Mesendoderm (in vitro differentiated cells): ENCODE results near the gene KLK1.

ENCODE experiments used
- DNase-seq: peaks from one replicate; pipeline ENCODE4 v3.0.0; 2013
- H2AK5ac ChIP-seq: 2 replicates; pipeline ENCODE4 v1.6.1; 2013; ENCODE audit warnings: low read length, inconsistent platforms
- H2BK120ac ChIP-seq: 2 replicates; pipeline ENCODE4 v1.6.1; 2013; ENCODE audit warnings: low read depth, mild to moderate bottlenecking, low read length, moderate library complexity, mixed read lengths
- H2BK15ac ChIP-seq: replicated peaks from 2 replicates; pipeline ENCODE4 v1.6.1; 2013; ENCODE audit warnings: low read depth, mild to moderate bottlenecking, moderate library complexity
- H2BK5ac ChIP-seq: 2 replicates; pipeline ENCODE4 v1.6.1; 2013; ENCODE audit warnings: low read length, inconsistent platforms
- H3K18ac ChIP-seq: 2 replicates; pipeline ENCODE4 v1.6.1; 2013; ENCODE audit warnings: mild to moderate bottlenecking, low read length, mixed read lengths
- H3K23ac ChIP-seq: one replicate; pipeline ENCODE4 v1.6.1; 2013; ENCODE audit warnings: low read length
- H3K27ac ChIP-seq: 2 replicates; pipeline ENCODE4 v1.5.1; 2013; ENCODE audit warnings: low read depth, mild to moderate bottlenecking, inconsistent platforms, low read length, moderate library complexity
- H3K27me3 ChIP-seq: 2 replicates; pipeline ENCODE4 v1.6.1; 2013; ENCODE audit warnings: low read length, control low read depth, mild to moderate bottlenecking, inconsistent platforms; ENCODE audit not compliant: insufficient read depth, poor library complexity
- H3K36me3 ChIP-seq: 2 replicates; pipeline ENCODE4 v1.6.1; 2013; ENCODE audit warnings: low read length, inconsistent platforms; ENCODE audit not compliant: control insufficient read depth, insufficient read depth
- H3K4ac ChIP-seq: one replicate; pipeline ENCODE4 v1.6.1; 2013; ENCODE audit warnings: low read depth, mild to moderate bottlenecking, low read length, moderate library complexity
- H3K4me1 ChIP-seq: 2 replicates; pipeline ENCODE4 v1.6.1; 2013; ENCODE audit warnings: low read depth, low read length, inconsistent platforms; ENCODE audit not compliant: control insufficient read depth
- H3K4me2 ChIP-seq: 2 replicates; pipeline ENCODE4 v1.6.1; 2013; ENCODE audit warnings: low read length
- H3K4me3 ChIP-seq: 2 replicates; pipeline ENCODE4 v1.5.1; 2013; ENCODE audit warnings: mild to moderate bottlenecking, low read length
- H3K56ac ChIP-seq: one replicate; pipeline ENCODE4 v1.6.1; 2013; ENCODE audit warnings: low read length
- H3K79me1 ChIP-seq: 2 replicates; pipeline ENCODE4 v1.6.1; 2013; ENCODE audit warnings: low read length, inconsistent platforms
- H3K79me2 ChIP-seq: 2 replicates; pipeline ENCODE4 v1.6.1; 2013; ENCODE audit warnings: mild to moderate bottlenecking, low read length; ENCODE audit not compliant: control insufficient read depth, insufficient read depth
- H3K9ac ChIP-seq: 2 replicates; pipeline ENCODE4 v1.6.1; 2013; ENCODE audit warnings: low read length, inconsistent platforms
- H4K5ac ChIP-seq: one replicate; pipeline ENCODE4 v1.6.1; 2013; ENCODE audit warnings: low read length
- H4K8ac ChIP-seq: one replicate; pipeline ENCODE4 v1.6.1; 2013; ENCODE audit warnings: low read depth, mild to moderate bottlenecking, control low read depth, low read length, moderate library complexity
- WGBS: extraction: QIAGEN DNeasy Blood & Tissue Kit; methylation state at CpG from one replicate; pipeline ENCODE4 v1.1.7; 2013; ENCODE audit warnings: low lambda C conversion rate, missing lambda C conversion rate; ENCODE audit not compliant: insufficient coverage; ENCODE audit errors: extremely low coverage; 5-methylcytosine and 5-hydroxymethylcytosine counted together

KLK1 gene

GRCh38 chr19:50808856-50809255 is 14.7 kb downstream of the KLK1 start:
- no peak for DNase-seq
- H2BK15ac ChIP-seq, result no peak overlapping the region
- H3K4me3 ChIP-seq, result no peak overlapping the region
- no peak overlapping the region for H2BK120ac ChIP-seq
- no peak overlapping the region for H3K4me2 ChIP-seq
- no peaks in the 10 kb centered on the region for H3K79me1 ChIP-seq
- no peak overlapping the region for H3K23ac ChIP-seq
- no peak overlapping the region for H3K9ac ChIP-seq
- no peak overlapping the region for H2BK5ac ChIP-seq
- H2AK5ac ChIP-seq, result no peak overlapping the region
- H3K36me3 ChIP-seq, result no peaks in the 10 kb centered on the region
- H3K79me2 ChIP-seq, result peaks cover 5% of the 10 kb centered on the region
- H4K8ac ChIP-seq, result no peak overlapping the region
- no peaks in the 10 kb centered on the region for H3K27me3 ChIP-seq
- H3K18ac ChIP-seq, result no peak overlapping the region
- H3K56ac ChIP-seq, result no peak overlapping the region
- no peak overlapping the region for H3K27ac ChIP-seq
- H3K4me1 ChIP-seq, result no peaks in the 10 kb centered on the region
- H4K5ac ChIP-seq, result no peak overlapping the region
- H3K4ac ChIP-seq, result no peak overlapping the region
- WGBS, result no CpG with 5 or more reads among the region's 1 CpG

GRCh38 chr19:50804420-50805272 is 18.9 kb downstream of the KLK1 start:
- Histone ChIP-seq H4K8ac (peak overlapping the region; percentile 78), H3K56ac (peak overlapping the region; percentile 99), H3K36me3 (peaks cover 10% of the 10 kb centered on the region), H3K9ac (peak overlapping the region; percentile 92), H3K4me2 (peak overlapping the region; percentile 70), H3K4me3 (peak overlapping the region; percentile 96), H4K5ac (no peak overlapping the region), H3K79me1 (peaks cover 4% of the 10 kb centered on the region), H3K18ac (peak overlapping the region; percentile 98), H3K27me3 (no peaks in the 10 kb centered on the region), H2BK120ac (peak overlapping the region; percentile 69), H3K4me1 (no peaks in the 10 kb centered on the region), H3K4ac (peak overlapping the region; percentile 97), H2BK15ac (no peak overlapping the region), H3K79me2 (peaks cover 39% of the 10 kb centered on the region), H3K23ac (peak overlapping the region; percentile 29), H3K27ac (peak overlapping the region; percentile 87), H2BK5ac (peak overlapping the region; percentile 98), H2AK5ac (no peak overlapping the region)
- peak; percentile 99 for DNase-seq
- WGBS, result no CpG with 5 or more reads among the region's 62 CpGs

GRCh38 chr19:50803633-50804419 is 19.8 kb downstream of the KLK1 start:
- H3K23ac ChIP-seq, result peak overlapping the region; percentile 45
- peak overlapping the region; percentile 96 for H3K4me3 ChIP-seq
- no CpG with 5 or more reads among the region's 40 CpGs for WGBS
- peak overlapping the region; percentile 16 for H2BK5ac ChIP-seq
- peak overlapping the region; percentile 87 for H3K27ac ChIP-seq
- peak overlapping the region; percentile 94 for H3K56ac ChIP-seq
- H3K27me3 ChIP-seq, result no peaks in the 10 kb centered on the region
- no peak for DNase-seq
- no peaks in the 10 kb centered on the region for H3K4me1 ChIP-seq
- no peak overlapping the region for H4K5ac ChIP-seq
- peak overlapping the region; percentile 64 for H3K4me2 ChIP-seq
- peaks cover 44% of the 10 kb centered on the region for H3K79me2 ChIP-seq
- H3K79me1 ChIP-seq, result peaks cover 4% of the 10 kb centered on the region
- H4K8ac ChIP-seq, result peak overlapping the region; percentile 78
- peak overlapping the region; percentile 69 for H2BK120ac ChIP-seq
- peak overlapping the region; percentile 97 for H3K4ac ChIP-seq
- peak overlapping the region; percentile 92 for H3K9ac ChIP-seq
- H2BK15ac ChIP-seq, result no peak overlapping the region
- peaks cover 15% of the 10 kb centered on the region for H3K36me3 ChIP-seq
- peak overlapping the region; percentile 98 for H3K18ac ChIP-seq
- peak overlapping the region; percentile 72 for H2AK5ac ChIP-seq

- no peak overlapping the region for H3K23ac ChIP-seq
- peaks cover 8% of the 10 kb centered on the region for H3K79me1 ChIP-seq
- no peak overlapping the region for H3K4me2 ChIP-seq
- H2BK5ac ChIP-seq, result no peak overlapping the region
- H3K4me1 ChIP-seq, result no peaks in the 10 kb centered on the region
- peak overlapping the region; percentile 49 for H3K56ac ChIP-seq
- H2BK120ac ChIP-seq, result no peak overlapping the region
- H3K4ac ChIP-seq, result no peak overlapping the region
- H3K27ac ChIP-seq, result no peak overlapping the region
- H3K18ac ChIP-seq, result no peak overlapping the region
- peaks cover 30% of the 10 kb centered on the region for H3K36me3 ChIP-seq
- H3K4me3 ChIP-seq, result no peak overlapping the region
- no peaks in the 10 kb centered on the region for H3K27me3 ChIP-seq
- H2AK5ac ChIP-seq, result no peak overlapping the region
- H4K5ac ChIP-seq, result no peak overlapping the region
- DNase-seq, result no peak
- no peak overlapping the region for H2BK15ac ChIP-seq
- peaks cover 45% of the 10 kb centered on the region for H3K79me2 ChIP-seq
- no peak overlapping the region for H4K8ac ChIP-seq
- no CpG with 5 or more reads among the region's 8 CpGs for WGBS
- H3K9ac ChIP-seq, result no peak overlapping the region
Measured at GRCh38 chr19:50801107-50801506, 22.5 kb downstream of the KLK1 start.

GRCh38 chr19:50799547-50799851 is 24.1 kb downstream of the KLK1 start:
- H3K4ac ChIP-seq, result no peak overlapping the region
- WGBS, result no CpG with 5 or more reads among the region's 3 CpGs

More at GRCh38 chr19:50799547-50799851, 24.1 kb downstream of the KLK1 start:
- Histone ChIP-seq H3K79me2 (peaks cover 45% of the 10 kb centered on the region), H2BK5ac (no peak overlapping the region), H3K4me3 (no peak overlapping the region), H3K56ac (no peak overlapping the region), H3K4me1 (no peaks in the 10 kb centered on the region), H3K36me3 (peaks cover 31% of the 10 kb centered on the region), H3K27me3 (no peaks in the 10 kb centered on the region), H4K5ac (no peak overlapping the region), H2BK15ac (no peak overlapping the region), H4K8ac (no peak overlapping the region), H3K18ac (no peak overlapping the region), H3K79me1 (peaks cover 8% of the 10 kb centered on the region), H2AK5ac (no peak overlapping the region), H3K23ac (peak overlapping the region; percentile 45), H2BK120ac (no peak overlapping the region), H3K9ac (no peak overlapping the region), H3K4me2 (no peak overlapping the region), H3K27ac (no peak overlapping the region)
- DNase-seq, result no peak
